ENCODE measurements around the gene CWF19L1. TPM values are rescaled to one million over a fixed set of nuclear protein-coding genes. Genes with fewer than 3 reads are reported as not detected.

Gene CWF19L1
- total RNA-seq, result 51.8 TPM
- 10 to 100 TPM; 30.7 to 35.4 (median 34.3) TPM for polyA plus RNA-seq

- Mint-ChIP-seq H3K4me1 (peaks cover 23 to 46% (median 27%) of the 10 kb centered on the region in 4 donors), H3K27me3 (no peaks in the 10 kb centered on the region), H3K4me3 (peak within 1 kb of the TSS; percentile 95 to 100 (median 98)), H3K36me3 (peaks cover 3% of the 10 kb centered on the region), H3K27ac (peak within 1 kb of the TSS; percentile 94 to 100 (median 97)), H3K9me3 (no peaks in the 10 kb centered on the region)
- H3K9me3 ChIP-seq (ENCODE audit: control insufficient read depth in 2 of 2, low read length in 2 of 2), result no peaks in the 10 kb centered on the region
- H3K36me3 ChIP-seq (ENCODE audit: control insufficient read depth, insufficient read depth, low read length), result no peaks in the 10 kb centered on the region
- no peaks in the 10 kb centered on the region for H3K27me3 ChIP-seq (ENCODE audit: control insufficient read depth, insufficient read depth, low read length)
- DNase-seq (peak; percentile 64 to 86 (median 67)), ATAC-seq (ENCODE audit: low read depth in 2 of 2) (peak; percentile 80 to 84)
- H3K4me1 ChIP-seq (ENCODE audit: control insufficient read depth, insufficient read depth, low read length, poor library complexity, severe bottlenecking), result peaks cover 29% of the 10 kb centered on the region
- peak within 1 kb of the TSS; percentile 98 for H3K4me3 ChIP-seq (ENCODE audit: low read depth, low read length)
- H3K27ac ChIP-seq (ENCODE audit: insufficient read depth, low read length, poor library complexity, severe bottlenecking), result peak within 1 kb of the TSS; percentile 84
Measured at GRCh38 chr10:100267239-100268104, at the start of gene CWF19L1. Gene CWF19L1, minus strand, starts transcription at chr10:100267638. Its CDS starts 45 bp downstream, at chr10:100267593.

DNA sequence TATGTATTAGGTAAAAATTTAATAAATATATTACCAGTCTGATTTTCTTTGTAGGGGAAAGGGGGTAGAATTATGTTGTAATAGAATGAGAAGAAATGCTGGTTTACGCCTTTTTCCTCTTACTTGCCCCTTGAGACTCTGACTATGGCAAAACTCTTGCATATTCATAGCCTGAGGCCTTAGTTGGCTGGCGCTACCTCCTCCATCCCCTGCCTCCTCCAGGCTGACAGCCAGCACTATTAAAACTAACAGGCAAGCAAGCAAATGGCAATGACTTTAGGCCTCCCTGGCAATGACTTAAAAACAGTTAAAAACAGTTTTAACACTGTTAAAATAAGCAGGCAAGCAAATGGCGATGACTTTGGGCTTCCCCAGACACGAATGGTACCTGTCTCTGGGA, 48.2 kb upstream of the CWF19L1 start:
- Mint-ChIP-seq H3K36me3 (no peaks in the 10 kb centered on the region), H3K27me3 (peaks cover 47% of the 10 kb centered on the region), H3K4me3 (no peak overlapping the region), H3K4me1 (no peaks in the 10 kb centered on the region), H3K9me3 (no peaks in the 10 kb centered on the region), H3K27ac (no peak overlapping the region)
- DNase-seq (no peak), ATAC-seq (ENCODE audit: low read depth in 2 of 2) (no peak)
- H3K9me3 ChIP-seq (ENCODE audit: control insufficient read depth in 2 of 2, low read length in 2 of 2), result no peaks in the 10 kb centered on the region
- peaks cover 22% of the 10 kb centered on the region for H3K27me3 ChIP-seq (ENCODE audit: control insufficient read depth, insufficient read depth, low read length)
- no peak overlapping the region for H3K27ac ChIP-seq (ENCODE audit: insufficient read depth, low read length, poor library complexity, severe bottlenecking)
- no peak overlapping the region for H3K4me3 ChIP-seq (ENCODE audit: low read depth, low read length)
- no peaks in the 10 kb centered on the region for H3K4me1 ChIP-seq (ENCODE audit: control insufficient read depth, insufficient read depth, low read length, poor library complexity, severe bottlenecking)
- no peaks in the 10 kb centered on the region for H3K36me3 ChIP-seq (ENCODE audit: control insufficient read depth, insufficient read depth, low read length)

- DNase-seq (no peak), ATAC-seq (ENCODE audit: low read depth in 2 of 2) (no peak)
- Histone ChIP-seq H3K27ac (ENCODE audit: insufficient read depth, low read length, poor library complexity, severe bottlenecking) (no peak overlapping the region), H3K36me3 (ENCODE audit: control insufficient read depth, insufficient read depth, low read length) (no peaks in the 10 kb centered on the region), H3K27me3 (ENCODE audit: control insufficient read depth, insufficient read depth, low read length) (peaks cover 19% of the 10 kb centered on the region), H3K9me3 (ENCODE audit: control insufficient read depth in 2 of 2, low read length in 2 of 2) (no peaks in the 10 kb centered on the region), H3K4me1 (ENCODE audit: control insufficient read depth, insufficient read depth, low read length, poor library complexity, severe bottlenecking) (no peaks in the 10 kb centered on the region), H3K4me3 (ENCODE audit: low read depth, low read length) (no peak overlapping the region)
- Mint-ChIP-seq H3K36me3 (no peaks in the 10 kb centered on the region), H3K9me3 (no peaks in the 10 kb centered on the region), H3K27me3 (peaks cover 56% of the 10 kb centered on the region), H3K4me3 (no peak overlapping the region), H3K4me1 (no peaks in the 10 kb centered on the region), H3K27ac (no peak overlapping the region)
Measured at GRCh38 chr10:100311298-100311697, 43.9 kb upstream of the CWF19L1 start.

- no peaks in the 10 kb centered on the region for H3K9me3 Mint-ChIP-seq
- no peaks in the 10 kb centered on the region for H3K4me1 Mint-ChIP-seq
- no peak overlapping the region for H3K4me3 Mint-ChIP-seq
Measured at GRCh38 chr10:100307684-100308083, 40.2 kb upstream of the CWF19L1 start.

DNA sequence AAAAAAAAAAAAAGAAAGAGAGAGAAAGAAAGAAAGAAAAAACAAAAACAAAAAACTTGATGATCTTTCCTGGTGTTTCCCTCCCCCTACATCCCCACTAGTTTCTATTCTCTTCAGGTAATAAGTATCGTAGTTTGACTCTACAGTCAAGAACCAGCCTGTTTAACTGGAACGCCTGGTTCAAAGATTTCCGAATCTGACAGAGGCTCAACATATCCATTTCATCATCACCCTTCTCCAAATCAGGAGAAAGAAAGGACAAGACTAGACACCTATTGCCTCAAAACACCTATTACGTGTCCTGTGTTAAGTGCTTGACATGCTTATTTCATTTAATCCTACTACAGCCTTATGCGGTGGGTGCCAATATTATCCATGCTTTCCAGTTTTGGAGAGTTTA, 39.4 kb upstream of the CWF19L1 start:
- Mint-ChIP-seq H3K27ac (no peak overlapping the region), H3K9me3 (no peaks in the 10 kb centered on the region), H3K36me3 (no peaks in the 10 kb centered on the region), H3K27me3 (peaks cover 73% of the 10 kb centered on the region), H3K4me3 (no peak overlapping the region), H3K4me1 (no peaks in the 10 kb centered on the region)
- H3K4me3 ChIP-seq (ENCODE audit: low read depth, low read length), result no peak overlapping the region
- DNase-seq, result no peak
- H3K36me3 ChIP-seq (ENCODE audit: control insufficient read depth, insufficient read depth, low read length), result no peaks in the 10 kb centered on the region
- no peaks in the 10 kb centered on the region for H3K9me3 ChIP-seq (ENCODE audit: control insufficient read depth in 2 of 2, low read length in 2 of 2)
- H3K4me1 ChIP-seq (ENCODE audit: control insufficient read depth, insufficient read depth, low read length, poor library complexity, severe bottlenecking), result no peaks in the 10 kb centered on the region
- ATAC-seq (ENCODE audit: low read depth in 2 of 2), result no peak
- H3K27me3 ChIP-seq (ENCODE audit: control insufficient read depth, insufficient read depth, low read length), result peaks cover 20% of the 10 kb centered on the region
- no peak overlapping the region for H3K27ac ChIP-seq (ENCODE audit: insufficient read depth, low read length, poor library complexity, severe bottlenecking)

More at GRCh38 chr10:100307684-100308083, 40.2 kb upstream of the CWF19L1 start:
- H3K9me3 ChIP-seq (ENCODE audit: control insufficient read depth in 2 of 2, low read length in 2 of 2), result no peaks in the 10 kb centered on the region
- ATAC-seq (ENCODE audit: low read depth in 2 of 2) (no peak), DNase-seq (no peak)
- H3K27ac ChIP-seq (ENCODE audit: insufficient read depth, low read length, poor library complexity, severe bottlenecking), result no peak overlapping the region
- Mint-ChIP-seq H3K27me3 (peaks cover 73% of the 10 kb centered on the region), H3K36me3 (no peaks in the 10 kb centered on the region), H3K27ac (no peak overlapping the region)
- no peak overlapping the region for H3K4me3 ChIP-seq (ENCODE audit: low read depth, low read length)
- H3K4me1 ChIP-seq (ENCODE audit: control insufficient read depth, insufficient read depth, low read length, poor library complexity, severe bottlenecking), result no peaks in the 10 kb centered on the region
- H3K36me3 ChIP-seq (ENCODE audit: control insufficient read depth, insufficient read depth, low read length), result no peaks in the 10 kb centered on the region
- H3K27me3 ChIP-seq (ENCODE audit: control insufficient read depth, insufficient read depth, low read length), result peaks cover 21% of the 10 kb centered on the region

GRCh38 chr10:100304414-100304813, 37.0 kb upstream of the CWF19L1 start:
- Mint-ChIP-seq H3K36me3 (no peaks in the 10 kb centered on the region), H3K4me3 (no peak overlapping the region), H3K27me3 (peaks cover 67% of the 10 kb centered on the region), H3K9me3 (peaks cover 0 to 4% (median 0%) of the 10 kb centered on the region in 7 donors), H3K27ac (no peak overlapping the region), H3K4me1 (no peaks in the 10 kb centered on the region)
- Histone ChIP-seq H3K36me3 (ENCODE audit: control insufficient read depth, insufficient read depth, low read length) (no peaks in the 10 kb centered on the region), H3K4me3 (ENCODE audit: low read depth, low read length) (no peak overlapping the region), H3K4me1 (ENCODE audit: control insufficient read depth, insufficient read depth, low read length, poor library complexity, severe bottlenecking) (no peaks in the 10 kb centered on the region), H3K9me3 (ENCODE audit: control insufficient read depth in 2 of 2, low read length in 2 of 2) (no peaks in the 10 kb centered on the region), H3K27ac (ENCODE audit: insufficient read depth, low read length, poor library complexity, severe bottlenecking) (no peak overlapping the region), H3K27me3 (ENCODE audit: control insufficient read depth, insufficient read depth, low read length) (peaks cover 10% of the 10 kb centered on the region)
- DNase-seq, result no peak
- no peak for ATAC-seq (ENCODE audit: low read depth in 2 of 2)

- no peaks in the 10 kb centered on the region for H3K36me3 Mint-ChIP-seq
- peaks cover 0 to 4% (median 0%) of the 10 kb centered on the region in 7 donors for H3K9me3 Mint-ChIP-seq
- no peaks in the 10 kb centered on the region for H3K9me3 ChIP-seq (ENCODE audit: control insufficient read depth in 2 of 2, low read length in 2 of 2)
- no peaks in the 10 kb centered on the region for H3K4me1 ChIP-seq (ENCODE audit: control insufficient read depth, insufficient read depth, low read length, poor library complexity, severe bottlenecking)
- H3K27me3 ChIP-seq (ENCODE audit: control insufficient read depth, insufficient read depth, low read length), result peaks cover 9% of the 10 kb centered on the region
- no peak overlapping the region for H3K4me3 ChIP-seq (ENCODE audit: low read depth, low read length)
- peaks cover 68% of the 10 kb centered on the region for H3K27me3 Mint-ChIP-seq
- H3K4me3 Mint-ChIP-seq, result no peak overlapping the region
- no peak overlapping the region for H3K27ac Mint-ChIP-seq
- DNase-seq (peak in 1 of 3 donors; percentile 15), ATAC-seq (ENCODE audit: low read depth in 2 of 2) (no peak)
- no peaks in the 10 kb centered on the region for H3K36me3 ChIP-seq (ENCODE audit: control insufficient read depth, insufficient read depth, low read length)
- H3K4me1 Mint-ChIP-seq, result no peaks in the 10 kb centered on the region
- no peak overlapping the region for H3K27ac ChIP-seq (ENCODE audit: insufficient read depth, low read length, poor library complexity, severe bottlenecking)
Measured at GRCh38 chr10:100303724-100304319, 36.4 kb upstream of the CWF19L1 start.
